GM19328 (cell line): ENCODE measurements around the gene RLBP1.
"Not testable (repeated sequence)": the region's sequence is repeated elsewhere in the genome, so short reads cannot be mapped to it uniquely, and the experiment has no call there.

Source experiments
- ATAC-seq: cut with Tn5 transposase; IDR thresholded peaks from one replicate; pipeline ENCODE4 v1.9.1; 2021; ENCODE audit warnings: mild to moderate bottlenecking, moderate library complexity; ENCODE audit not compliant: unreplicated experiment

The RLBP1 gene

DNA sequence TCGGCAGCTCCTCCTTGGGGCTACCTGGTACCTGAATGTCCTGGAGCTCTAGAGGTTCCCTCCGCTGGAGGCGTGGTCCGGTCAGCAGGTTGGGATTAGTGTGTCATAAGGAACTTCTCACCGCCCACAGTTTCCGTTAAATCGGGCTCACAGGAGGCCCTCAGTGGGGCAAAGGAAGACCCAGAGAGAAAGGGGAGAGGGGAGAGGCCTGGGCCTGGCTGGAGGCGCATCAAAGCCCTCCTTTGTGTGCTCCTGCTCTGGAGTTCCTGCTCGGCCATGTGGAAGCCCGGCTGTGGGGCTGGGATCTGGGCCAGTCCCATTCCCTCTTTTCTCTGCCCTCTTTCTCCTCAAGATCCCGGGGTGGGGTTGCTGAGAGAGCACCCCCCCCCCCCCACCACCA lies at the start of gene RLBP1:
TSS of gene RLBP1 (minus strand) at position 37 of the 400 bp plus-strand sequence. CDS start 2,604 bp downstream, outside the sequence.
- no peak for ATAC-seq

DNA sequence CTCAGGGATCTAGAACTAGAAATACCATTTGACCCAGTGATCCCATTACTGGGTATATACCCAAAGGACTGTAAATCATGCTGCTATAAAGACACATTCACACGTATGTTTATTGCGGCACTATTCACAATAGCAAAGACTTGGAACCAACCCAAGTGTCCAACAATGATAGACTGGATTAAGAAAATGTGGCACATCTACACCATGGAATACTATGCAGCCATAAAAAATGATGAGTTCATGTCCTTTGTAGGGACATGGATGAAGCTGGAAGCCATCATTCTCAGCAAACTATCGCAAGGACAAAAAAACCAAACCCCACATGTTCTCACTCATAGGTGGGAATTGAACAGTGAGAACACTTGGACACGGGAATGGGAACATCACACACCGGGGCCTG lies 28.8 kb upstream of the RLBP1 start:
- ATAC-seq, result not testable (repeated sequence)

DNA sequence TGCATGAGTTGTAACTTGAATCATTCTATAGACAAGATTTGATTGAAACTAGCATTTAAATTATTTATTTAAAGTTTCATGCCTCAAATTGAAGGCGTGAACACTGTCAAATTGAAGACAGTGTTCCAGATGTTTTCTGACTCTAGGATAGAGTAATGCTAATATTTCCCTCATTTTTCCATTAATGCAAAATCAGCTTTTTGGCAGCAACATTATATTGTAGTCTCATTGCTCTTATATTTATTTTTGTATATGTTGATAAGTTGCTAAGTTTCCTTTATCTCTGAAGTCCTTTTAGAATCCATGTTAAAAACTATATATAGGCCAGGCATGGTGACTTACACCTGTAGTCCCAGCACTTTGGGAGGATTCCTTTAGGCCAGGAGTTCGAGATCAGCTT lies 27.2 kb upstream of the RLBP1 start:
- ATAC-seq, result no peak

DNA sequence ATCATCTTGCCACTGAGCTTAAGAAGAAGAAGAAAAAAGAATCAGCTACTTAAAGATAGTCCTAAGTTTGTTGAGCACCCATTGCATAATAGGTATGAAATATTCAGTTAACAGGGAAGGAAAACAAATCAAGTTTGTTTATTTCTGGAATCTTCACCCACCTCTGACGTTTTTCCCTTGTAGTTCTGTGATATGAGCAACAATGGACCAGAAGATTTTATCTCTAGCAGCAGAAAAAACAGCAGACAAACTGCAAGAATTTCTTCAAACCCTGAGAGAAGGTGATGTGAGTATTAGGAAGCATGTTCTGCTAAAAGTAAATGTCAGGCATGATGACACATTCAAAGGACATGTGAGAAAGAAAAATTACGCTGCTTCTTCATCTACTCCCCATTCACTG lies 26.1 kb upstream of the RLBP1 start:
- ATAC-seq, result no peak

DNA sequence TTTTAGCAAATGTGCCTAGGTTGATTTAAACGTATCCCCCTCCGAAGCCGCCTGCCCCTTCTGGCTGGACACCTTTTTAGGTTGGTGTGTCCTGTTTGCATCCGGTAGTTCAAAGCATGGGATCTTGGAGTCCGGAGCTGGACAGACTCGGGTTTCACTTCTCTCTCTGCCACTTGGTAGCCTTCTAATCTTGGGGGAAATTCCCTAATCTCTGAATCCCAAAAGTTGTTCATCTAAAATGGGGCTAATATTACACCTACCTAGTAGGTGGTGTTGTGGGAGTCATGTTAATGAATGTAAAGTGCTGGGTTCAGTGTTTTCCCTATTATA lies 23.2 kb upstream of the RLBP1 start:
- ATAC-seq, result no peak

DNA sequence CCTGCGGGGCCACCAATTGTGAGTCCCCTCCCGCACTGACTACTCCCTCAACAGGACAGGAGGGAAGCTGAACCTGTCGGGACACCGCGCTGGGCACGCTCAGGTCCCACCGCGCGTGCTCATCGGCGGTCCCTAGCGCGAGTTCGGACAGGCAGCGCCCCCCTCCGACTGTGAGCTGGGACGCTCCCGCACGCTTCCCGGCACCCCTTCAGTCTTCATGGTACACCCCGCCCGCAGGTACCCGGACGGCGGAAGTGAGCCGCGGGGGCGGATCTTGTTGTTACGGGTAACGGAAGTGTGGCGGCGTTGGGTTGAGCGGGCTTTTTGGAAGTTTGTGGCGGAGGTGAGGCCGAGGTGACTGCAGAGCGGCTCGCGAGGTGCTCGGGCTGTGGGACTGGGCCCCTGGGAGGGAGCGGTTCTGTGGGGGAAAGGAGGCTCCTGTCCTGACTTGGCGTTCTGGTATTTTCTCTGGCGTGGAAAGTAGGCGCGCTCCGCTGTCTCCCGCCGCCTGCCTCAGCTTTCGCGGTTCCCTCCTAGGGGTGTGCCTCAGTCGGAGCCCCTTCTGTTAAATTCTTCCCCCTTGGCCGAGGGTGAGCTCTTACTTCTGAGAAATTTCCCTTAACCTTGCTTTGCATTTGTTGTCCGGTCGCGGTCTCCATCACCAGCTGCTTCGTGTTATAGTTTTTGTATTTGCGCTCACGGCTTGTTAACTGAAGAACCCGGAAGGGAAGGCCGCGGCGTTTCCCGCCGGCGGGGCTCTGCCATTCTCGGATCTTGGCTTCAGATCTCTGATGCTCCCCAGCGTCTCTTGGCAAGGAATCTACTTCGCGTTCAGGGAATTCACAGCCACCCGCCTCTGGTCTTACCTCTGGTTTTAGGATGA lies 22.6 kb upstream of the RLBP1 start, which contains the start of gene FANCI:
TSS of gene FANCI (plus strand) at position 289 of the 883 bp plus-strand sequence. CDS start 3,669 bp downstream, outside the sequence.
- ATAC-seq, result peak; percentile 93

DNA sequence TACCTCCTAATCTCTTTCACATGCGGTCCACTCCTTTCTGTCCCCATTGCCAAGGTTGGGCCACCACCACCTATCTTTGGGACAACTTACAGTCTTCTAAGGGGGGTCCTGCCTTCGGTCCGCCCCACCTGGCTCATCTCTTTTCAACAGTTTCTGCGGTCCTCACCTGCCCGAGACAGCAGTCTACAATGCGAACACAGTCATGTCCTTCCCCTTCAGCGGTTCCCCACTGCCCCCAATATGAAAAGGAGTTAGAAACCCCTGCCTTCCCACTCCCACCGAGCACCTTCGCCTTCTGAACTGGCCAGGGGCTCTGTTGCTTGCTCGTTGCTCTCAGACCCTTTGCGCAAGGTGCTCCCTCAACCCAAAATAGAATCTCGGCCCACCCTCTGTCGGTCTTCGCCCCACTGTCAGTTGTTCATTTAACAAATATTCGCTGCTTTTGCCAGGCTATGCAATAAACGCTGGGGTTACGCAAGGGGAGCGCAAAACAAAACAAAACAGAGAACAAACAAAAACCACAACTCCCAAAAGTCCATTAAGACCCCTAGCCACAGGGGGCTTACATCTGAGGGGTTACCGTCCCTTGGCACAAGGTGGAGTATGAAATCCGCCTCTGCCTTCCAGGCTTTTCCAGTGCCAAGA lies 21.8 kb upstream of the RLBP1 start:
- ATAC-seq, result no peak

DNA sequence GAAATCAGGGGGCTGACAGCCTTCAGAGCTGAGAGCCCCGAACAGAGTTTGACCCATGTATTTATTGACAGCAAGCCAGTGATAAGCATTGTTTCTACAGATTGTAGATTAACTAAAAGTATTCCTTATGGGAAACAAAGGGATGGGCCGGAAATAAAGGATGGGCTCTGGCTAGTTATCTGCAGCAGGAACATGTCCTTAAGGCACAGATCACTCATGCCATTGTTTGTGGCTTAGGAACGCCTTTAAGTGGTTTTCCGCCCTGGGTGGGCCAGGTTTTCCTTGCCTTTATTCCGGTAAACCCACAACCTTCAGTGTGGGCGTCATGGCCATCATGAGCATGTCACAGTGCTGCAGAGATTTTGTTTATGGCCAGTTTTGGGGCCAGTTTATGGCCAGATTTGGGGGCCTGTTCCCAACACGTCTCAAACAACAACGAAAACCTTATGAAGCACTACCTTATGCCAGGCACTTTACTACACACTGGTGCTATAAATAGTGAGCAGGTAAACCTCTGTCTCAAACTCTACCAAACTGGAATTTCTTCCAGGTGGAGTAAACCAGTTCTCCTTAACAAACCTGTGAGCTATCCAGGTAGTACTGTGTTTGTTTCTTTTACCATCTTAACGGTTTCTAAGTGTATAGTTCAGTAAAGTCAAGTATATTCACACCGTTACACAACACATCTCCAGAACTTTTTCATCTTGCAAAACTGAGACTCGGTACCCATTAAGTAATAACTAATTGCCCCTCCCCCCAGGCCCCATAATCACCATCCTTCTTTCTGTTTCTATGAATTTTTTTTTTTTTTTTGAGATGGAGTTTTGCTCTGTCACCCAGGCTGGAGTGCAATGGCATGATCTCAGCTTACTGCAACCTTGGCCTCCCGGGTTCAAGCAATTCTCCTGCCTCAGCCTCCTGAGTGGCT lies 18.8 kb upstream of the RLBP1 start:
- not testable (repeated sequence) for ATAC-seq

DNA sequence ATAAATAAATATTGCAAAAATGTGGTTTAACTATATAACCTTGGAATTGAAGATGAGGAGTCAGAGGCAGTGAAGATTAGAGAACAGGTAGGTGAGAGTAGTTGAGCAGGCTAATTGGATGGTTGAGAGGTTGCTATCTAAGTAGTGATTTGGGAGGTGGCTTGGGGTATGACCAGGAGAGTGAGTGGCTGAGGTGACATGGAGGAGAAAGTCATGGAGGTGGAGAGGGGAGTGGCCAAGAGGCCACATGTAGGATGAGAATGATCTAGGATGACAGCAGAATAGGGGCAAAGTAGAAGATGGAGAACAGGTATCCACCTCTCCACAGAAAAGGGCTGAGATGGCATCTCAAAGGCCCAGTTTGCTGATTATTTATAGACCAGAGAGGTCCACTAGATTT lies 10.5 kb upstream of the RLBP1 start:
- no peak for ATAC-seq

DNA sequence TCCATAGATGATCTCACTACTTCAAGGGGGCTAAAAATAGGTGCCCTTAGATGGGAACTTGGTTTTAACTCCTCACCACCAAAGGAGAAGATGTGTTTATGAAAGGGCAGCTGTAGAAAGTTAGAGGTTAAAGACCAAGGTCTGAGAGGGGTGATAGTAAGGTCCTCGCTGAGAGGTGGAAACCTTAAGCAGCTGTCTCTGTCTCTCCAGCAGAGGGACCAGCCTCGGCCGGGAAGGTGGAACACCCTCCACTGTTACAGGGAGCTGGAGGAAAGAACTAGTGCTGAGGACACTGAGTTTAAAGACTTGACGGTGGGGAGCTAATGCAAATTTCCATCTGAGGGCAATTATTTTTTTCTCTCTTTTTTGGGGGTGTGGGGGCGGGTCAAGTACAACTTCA lies 8.9 kb upstream of the RLBP1 start:
- ATAC-seq, result no peak

DNA sequence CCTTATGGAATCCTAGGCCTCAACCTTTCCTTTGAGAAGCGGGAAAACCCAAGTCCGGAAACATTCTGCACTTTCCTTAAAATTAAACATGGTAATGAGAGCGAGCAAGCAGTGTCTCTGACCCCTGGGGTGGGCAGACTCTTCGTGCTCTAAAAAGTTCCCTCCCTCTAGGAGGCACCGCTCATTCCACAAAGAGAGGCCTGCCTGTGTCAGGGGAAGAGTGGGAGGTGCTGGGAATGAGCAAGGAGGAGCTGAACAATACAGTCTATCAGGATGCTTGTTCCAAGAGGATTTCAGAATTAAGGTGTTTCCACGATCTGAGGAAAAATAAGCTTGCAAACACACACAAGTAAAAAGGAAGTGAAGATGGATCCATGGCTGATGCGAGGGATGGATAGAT lies 6.0 kb upstream of the RLBP1 start:
- no peak for ATAC-seq

DNA sequence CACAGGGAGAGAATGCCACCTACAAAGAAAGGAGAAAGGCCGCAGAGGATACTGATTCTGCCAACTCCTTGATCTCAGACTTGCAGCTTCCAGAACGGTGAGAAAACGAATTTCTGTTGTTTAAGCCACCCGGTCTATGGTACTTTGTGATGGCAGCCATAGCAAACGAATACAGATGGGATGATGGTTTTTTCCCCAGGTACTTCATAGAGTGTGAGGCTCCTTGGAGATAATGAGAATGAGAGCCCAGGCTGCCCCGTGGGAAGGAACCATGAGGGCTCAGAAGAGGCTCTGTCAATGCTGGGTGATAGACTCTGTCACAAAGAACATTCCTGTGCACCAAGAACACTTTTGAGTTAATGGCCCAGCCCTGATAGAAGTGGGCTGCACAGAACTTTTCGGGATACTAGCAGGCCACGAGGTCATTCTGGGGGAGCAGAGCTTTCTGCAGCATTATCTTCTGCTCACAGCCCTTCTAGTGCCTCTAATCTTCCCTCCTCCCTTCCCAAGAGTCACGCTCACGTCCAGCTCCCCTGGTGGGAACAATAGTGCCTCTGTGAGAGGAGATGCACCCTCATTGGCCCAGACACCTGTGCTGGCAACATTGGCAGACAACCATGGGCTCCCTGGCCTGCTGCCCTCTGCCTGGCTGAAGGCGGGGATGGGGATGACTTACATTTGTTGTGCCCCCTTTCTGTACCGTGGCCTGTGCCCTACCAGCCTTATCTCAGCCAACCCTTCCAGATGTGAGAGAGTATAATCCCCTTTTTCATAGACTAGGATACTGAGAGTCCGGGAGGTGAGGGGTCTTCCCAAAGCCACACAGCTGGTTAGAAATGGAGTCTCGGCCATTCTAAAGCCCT lies 5.2 kb upstream of the RLBP1 start:
- no peak for ATAC-seq

DNA sequence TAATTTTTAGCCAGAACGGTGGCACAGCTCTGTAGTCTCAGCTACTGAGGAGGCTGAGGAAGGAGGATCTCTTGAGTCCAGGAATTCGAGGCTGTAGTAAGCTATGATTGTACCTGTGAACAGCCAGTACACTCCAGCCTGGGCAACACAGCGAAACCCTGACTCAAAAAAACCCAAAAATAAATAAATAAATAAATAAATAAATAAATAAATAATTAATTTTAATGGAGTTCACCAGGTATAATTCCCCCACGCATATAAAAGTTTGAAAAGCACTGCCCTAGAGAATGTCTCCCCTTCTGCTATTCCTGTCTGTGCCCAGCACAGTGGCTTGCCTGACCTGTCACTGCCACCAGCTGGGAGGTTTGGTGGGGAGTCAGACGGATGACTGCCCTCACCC lies 4.2 kb upstream of the RLBP1 start:
- ATAC-seq, result no peak

DNA sequence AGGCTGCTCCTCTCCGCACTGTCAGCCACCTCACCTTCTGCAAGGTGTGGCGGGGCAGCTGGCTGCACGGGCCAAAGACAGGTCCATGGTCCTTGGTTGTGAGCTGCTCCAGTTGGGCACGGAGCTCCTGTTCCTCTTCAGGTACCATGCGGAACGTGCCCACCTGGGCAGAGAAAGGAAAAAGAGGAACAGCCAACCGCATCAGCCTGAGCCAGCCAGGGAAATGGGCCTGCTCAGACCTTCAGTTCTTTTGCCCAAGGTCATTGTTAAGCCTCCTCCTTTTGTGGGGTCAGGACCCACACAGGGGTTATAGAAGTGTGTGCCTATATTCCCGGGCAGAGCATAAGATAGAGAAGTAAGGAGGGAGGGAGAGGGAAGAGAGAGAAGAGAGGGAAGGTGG lies 2.8 kb downstream of the RLBP1 start:
- no peak for ATAC-seq

DNA sequence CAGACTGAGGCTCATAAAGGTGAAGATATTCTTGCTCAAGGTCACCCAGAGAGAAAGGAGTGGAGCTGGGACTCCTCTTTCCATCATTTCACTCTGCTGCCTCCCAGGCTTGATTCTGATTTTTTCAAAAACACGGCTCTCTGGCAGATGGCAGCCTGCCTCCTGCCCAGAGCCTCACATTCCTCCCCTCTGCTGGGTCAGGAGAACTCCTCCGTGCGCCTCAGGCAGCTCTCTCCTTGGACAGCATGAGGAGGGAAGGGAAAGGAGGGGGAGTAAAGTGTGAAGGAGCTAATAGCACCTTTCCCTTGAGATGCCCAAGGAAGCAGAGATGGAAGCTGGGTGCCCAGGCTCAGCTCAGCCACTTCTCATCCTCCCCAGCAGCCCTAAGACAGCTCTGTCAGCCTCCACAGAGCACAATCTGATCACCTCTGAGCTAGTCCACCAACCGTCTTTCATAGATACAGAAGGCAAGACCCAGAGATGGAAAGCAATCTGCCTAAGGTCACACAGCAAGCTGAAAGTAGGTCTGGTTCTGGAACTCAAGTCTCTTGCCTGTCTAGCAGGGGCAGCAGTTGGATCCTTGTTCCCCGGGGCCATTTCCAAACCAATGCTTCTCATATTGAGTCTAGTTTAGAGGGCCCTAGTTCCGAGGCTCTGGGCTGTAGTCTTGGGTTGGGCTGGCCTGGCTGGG lies 3.5 kb downstream of the RLBP1 start:
- ATAC-seq, result no peak

DNA sequence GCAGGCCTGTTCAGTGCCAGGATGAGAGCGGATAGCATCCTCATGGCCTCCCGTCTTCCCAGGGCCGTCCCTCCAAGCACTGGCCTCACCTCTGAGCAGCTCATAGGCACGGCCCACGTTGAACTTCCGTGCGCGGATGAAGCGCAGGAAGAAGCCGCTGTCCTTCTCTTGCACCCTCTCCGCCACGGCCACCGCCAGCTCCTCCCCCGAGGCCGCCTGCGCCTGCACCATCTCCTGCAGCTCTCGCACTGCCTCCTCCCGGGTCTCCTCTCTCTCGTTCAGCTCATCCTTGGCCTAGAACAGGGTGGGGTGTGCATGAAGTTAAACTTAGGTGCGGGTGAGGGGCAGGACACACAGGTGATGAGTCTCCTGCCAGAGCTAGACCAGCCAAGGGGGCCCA lies 4.3 kb downstream of the RLBP1 start:
- no peak for ATAC-seq

DNA sequence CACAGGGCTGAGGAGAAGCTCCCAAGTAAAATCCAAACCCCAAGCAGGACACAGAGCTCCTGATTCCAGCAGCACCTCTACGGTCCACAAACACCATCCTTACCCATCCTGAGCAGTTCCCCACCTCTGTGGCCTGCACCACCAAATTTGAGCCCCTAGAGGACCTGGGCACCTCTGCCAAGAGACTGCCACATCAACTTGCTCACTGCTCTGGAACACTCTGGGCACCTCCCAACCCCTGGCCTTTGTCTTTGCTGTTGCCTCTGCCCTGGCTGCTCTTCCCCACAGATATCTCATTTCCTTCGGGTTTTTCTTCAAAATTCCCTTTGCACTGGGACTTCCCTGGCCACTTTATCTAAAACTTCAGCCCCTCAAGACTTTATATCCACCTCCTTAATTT lies 5.8 kb downstream of the RLBP1 start:
- no peak for ATAC-seq

DNA sequence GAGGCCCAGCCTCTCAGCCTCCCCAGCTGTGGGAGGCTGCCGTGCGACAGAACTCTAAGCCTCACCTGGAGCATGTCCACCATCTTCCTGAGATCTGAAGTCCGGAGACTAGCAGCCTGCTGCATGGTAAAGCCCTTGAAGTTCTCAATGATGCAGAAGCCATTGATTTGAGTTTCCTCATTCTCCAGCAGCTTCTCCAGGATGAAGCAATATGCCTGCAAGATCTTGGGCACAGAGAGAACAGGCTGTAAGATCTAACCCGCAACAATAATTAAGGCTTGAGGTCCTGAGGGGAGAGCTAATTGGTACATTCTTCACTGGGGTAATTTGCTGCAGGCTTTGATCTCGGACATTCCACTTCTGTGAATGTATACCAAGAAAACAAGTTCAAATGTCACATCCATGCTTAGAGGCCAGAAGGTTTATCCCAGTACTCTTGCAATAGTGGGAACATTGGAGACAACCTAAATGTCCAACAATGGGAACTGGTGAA lies 9.7 kb downstream of the RLBP1 start:
- ATAC-seq, result no peak

DNA sequence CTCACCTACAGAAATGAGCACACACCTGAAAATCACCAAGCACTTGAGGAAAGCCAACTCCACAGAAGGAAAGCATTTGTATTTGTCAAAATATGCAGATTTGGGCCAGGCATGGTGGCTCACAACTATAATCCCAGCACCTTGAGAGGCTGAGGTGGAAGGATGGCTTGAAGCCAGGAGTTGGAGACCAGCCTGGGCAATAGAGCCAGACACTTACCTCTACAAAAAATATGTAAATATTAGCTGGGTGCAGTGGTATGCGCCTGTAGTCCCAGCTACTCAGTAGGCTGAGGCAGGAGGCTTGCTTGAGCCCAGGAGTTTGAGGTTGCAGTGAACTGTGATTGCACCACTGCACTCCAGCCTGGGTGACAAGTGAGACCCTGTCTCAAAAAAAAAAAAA lies 12.3 kb downstream of the RLBP1 start:
- ATAC-seq, result no peak

DNA sequence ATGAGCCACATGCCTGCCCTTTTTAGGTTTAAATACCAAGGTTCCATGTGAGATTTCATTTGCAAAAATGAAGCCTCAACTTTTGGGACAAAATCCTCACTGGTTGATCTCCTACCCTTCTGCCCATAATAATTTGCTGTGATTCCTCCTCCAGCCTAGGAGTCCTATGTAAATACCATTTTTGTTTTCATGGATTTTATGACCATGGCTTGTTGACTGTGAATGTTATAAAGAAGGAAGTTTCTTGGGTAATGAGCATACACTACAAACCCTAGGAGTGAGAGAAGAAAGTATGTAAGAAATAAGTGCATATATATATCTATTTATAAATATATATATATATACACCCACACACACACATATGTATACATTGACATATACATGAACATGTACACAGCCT lies 13.1 kb downstream of the RLBP1 start:
- ATAC-seq, result no peak
